HG02623 (cell line): ENCODE measurements around the gene TEC.
A peak's percentile ranks its signal among the peaks of the same experiment; 100 is the strongest.
"Not testable (repeated sequence)": the region's sequence is repeated elsewhere in the genome, so short reads cannot be mapped to it uniquely, and the experiment has no call there.

Source experiments
- ATAC-seq: cut with Tn5 transposase; IDR thresholded peaks from one replicate; pipeline ENCODE4 v1.9.1; 2021; ENCODE audit warnings: moderate library complexity; ENCODE audit not compliant: unreplicated experiment

TEC gene

DNA sequence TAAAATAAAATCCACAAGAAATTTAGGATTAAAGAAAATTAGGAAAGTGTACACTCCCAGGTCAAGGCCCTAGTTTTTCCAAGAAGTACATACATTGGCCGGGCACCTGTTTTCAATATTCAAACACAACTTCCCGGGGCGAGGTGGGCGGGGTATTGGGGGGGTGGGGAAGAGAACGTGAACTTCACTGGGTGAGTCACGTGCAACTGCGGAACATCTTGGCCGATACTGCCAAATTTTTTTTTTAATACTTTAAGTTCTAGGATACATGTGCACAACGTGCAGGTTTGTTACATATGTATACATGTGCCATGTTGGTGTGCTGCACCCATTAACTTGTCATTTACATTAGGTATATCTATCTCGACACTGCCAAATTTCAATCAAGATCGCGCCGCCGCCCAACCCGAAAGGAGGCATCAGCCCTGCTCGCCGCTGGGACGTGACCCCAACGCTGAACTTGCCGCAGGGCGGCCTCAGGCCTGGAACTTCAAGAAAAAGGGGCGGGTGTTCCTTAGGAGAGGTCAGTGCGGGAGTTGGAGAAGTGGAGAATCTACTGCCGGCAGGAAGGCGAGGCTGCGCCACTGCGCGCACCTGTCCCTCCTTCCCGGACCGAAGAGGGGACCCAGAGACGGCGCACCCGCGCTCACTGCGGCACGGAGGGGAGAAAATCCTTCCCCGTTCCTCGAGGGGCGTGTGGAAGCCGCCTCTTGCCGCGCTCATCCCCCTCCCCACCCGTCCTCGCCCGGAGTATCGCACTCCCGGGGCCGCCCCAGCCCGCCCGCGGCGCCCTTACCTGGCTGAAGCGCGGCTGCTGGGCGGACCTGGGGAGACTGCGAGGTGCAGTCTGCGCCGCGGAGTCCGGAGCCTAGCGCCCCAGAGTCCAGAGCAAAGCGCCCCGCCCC is at the start of gene TEC:
Gene TEC (minus strand): TSS at position 883 of the 905 bp plus-strand sequence. CDS start 41,224 bp downstream, outside the sequence.
- ATAC-seq: peak; percentile 21

DNA sequence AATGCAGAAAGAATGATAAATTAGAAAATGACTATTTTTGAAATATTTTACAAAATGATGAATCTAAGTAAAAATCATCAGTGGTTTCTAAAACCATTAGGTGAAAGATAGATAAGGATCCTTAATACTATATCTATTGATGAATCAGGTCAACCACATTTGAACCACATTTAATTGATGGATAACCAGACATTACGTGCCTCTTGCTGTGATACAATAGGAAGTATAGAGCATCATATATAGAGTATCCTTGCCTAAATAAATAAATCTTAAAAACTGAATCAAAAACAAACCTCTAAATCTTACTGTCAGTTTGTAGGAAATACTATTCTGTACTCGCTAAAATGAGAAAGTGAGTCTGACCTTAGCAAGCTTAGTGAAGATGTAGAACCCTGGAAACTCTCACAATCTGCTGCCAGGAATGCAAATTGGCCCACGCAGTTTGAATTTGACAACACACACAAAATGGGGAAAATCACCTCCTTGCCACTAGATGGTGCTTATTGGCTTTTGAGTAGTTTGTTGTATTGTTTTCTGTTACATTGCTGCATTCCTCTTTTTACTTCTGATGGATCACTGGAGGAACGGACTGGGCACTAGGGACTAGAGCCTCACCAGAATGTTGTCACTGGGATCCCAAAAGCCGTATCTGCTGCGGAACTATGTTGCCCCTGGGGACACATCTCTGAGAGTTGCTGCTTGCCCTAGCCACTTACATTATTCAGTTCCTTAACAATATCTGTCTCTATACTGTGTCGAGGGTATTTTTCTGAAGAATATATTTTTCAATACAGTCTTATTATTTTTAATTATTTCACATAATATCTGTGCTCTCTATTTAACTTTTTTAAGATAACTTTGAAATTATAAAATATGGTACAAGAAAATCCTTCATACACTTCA is 46.3 kb upstream of the TEC start:
- ATAC-seq: no peak

DNA sequence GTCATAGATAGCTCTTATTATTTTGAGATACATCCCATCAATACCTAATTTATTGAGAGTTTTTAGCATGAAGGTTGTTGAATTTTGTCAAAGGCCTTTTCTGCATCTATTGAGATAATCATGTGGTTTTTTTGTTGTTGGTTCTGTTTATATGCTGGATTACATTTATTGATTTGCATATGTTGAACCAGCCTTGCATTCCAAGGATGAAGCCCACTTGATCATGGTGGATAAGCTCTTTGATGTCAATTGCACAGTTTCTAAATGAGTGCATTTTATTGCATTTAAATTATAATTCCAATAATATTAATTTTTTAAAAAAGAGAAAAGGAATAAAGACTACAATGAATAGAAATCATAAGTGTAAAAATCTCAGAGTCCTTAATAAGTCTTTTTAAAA is 45.1 kb upstream of the TEC start:
- not testable (repeated sequence) for ATAC-seq

DNA sequence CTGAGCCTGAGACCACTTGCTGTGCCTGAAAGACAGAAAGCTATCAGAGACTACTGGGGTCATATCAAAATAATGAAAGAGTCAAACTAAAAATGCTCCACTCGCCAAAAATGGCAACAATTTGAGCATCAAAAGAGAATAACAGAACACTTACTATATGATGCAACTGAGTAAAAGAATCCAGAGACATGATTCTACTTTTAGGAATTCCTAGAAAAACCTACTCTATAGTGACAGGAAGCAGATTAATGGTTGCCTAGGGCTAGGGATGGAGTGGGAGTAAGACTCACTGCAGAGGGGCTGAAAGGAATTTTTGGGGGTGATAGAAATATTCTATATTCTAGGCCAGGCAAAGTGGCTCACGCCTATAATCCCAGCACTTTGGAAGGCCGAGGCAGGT is 42.3 kb upstream of the TEC start:
- no peak for ATAC-seq

DNA sequence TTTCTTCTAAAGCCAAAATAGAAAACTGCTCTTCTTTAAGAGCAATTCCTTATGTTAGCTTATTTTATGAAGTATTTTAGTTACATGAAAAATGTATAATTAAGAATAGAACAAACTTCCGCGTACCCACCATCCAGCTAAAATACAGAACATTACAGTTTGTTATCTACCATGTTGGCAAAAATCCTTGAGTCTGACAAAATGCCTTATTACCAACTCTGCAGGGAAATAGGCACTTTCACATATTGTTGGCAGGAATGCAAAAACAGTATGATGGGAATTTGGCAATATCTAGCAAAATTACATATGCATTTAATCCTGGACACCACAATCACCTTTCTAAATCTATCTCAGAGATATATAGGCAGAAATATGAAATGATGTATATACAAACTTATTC is 39.3 kb upstream of the TEC start:
- no peak for ATAC-seq

DNA sequence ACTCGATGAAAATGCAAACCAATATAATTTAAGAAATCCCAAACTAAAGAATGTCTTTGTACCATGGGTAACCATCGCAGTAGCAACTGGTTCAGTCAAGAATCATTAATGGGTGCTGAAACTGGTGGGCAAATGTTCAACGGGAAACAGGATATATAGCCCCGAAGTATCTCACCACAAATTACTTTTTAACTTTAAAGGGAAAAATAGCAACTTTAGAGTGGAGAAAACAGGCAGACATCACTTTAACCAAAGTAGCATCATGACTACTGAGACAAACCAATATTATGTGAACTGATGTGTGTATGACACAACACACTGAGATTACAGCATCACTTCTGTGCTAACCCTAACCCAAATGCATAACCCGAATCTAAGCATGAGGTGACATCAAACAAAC is 37.9 kb upstream of the TEC start:
- peak; percentile 48 for ATAC-seq

DNA sequence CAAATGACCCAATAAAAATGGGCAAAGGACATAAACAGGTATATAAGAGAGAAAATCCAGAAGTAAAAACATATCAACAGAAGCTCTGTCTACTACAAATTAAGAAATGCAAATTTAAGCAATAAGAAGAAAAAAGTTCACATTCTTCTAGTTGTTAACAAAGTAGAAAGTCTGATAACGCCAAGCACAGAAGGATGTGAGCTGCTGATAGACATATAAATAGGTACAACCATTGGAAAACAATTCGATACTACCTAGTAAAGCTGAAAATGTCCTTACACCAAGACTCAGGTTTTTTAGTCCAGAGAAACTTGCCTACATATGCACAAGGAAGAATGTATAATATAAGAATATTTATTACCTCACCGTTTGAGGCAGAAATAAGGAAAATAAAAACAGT is 35.9 kb upstream of the TEC start:
- no peak for ATAC-seq

DNA sequence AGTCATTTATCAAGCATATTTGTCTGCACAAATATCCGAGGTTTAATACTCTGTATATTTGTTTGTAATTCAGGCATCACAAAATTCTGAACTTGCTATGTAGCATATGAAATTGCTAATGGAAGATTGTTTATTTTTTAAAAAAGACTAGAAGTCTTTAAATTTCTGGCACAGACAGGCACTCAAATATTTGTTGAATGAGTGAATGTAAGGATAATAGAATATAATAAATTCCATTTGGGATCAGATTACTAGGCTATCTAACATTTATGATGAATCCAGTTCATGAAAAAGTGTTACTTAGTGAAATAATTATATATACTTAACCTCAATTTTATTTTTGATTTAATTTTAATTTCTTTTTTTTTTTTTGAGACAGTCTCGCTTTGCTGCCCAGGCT is 30.4 kb upstream of the TEC start:
- ATAC-seq: no peak

DNA sequence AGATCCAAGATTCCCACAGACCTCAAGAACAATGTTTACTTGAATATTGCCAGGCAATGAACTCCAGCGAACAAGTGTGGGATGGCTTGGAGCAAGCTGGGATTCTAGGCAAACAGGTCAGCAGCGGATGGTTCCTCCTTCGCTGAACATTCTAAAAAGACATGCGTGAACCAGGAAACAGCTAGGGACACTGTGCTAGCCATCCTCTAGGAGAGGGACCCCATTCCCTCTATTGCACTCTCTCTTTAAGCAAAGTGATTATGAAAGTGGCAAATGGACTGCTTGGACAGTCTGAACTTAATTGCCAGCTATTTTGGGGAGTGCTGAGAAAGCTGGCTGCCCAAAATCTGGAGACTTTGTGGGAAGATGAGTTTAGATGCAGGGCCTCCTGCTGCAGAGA is 29.9 kb upstream of the TEC start:
- ATAC-seq: no peak

DNA sequence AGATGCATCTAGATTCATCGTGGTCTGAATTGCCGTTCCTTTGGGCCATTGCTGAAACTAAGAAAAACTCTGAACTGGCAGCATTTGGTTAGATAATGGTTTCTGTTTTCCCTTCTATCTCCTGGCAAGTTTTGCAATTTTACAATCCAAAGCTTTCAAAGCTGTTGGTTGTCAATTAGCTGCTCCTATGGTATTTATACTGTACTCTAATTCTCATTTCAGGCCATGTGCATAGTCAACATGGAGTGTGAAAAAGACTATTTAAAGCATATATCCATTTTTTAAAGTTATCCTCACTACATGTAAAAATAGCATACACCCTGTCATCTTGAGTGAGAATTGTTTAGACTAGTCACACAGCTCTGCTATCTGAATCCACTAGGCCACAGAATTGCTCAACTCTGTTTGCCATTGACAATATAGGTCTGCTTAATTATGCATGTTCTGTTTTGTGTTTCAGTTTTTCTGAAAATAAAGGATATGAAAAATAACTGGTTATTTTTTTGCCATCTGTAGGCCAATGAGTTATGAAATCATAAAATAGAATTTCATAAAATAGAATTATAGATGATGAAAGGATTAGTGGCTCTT is 27.7 kb upstream of the TEC start:
- no peak for ATAC-seq

DNA sequence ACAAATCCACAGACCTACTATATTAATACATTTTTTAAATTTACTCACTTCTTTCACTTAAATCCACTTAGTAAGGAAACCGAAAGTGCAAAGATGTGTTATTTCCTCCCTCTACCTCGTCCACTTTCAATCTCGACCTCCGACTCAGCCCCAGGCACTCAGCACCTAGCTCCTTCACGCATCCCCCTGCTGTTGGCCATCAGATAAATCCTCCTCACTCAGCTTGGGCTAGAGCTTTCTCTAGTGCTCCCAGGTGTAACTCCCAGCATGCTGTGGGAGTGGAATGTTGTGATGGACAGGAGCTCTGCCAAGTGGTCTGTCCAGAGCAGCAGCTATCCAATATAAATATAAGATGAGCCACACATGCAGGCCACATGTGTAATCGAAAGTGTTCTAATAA is 26.7 kb upstream of the TEC start:
- peak; percentile 87 for ATAC-seq

DNA sequence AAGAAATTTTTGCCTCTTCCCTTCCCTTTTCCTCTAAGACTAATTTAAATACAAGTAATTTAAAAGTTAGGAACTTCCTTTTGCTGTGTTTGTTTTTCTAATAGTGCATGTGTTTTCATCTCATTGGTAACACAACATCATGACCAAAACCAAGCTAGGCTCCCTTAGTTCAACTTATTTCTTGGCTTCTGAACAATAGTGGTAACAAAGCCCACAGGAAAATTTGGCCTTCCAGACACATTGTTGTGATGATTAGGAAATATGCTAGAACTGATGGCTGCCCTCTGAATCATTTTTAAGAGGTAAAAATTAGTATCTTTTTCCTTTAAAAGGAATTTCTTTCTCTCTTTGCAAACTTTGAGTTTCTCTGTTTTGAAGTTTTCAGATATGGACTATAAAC is 25.5 kb upstream of the TEC start:
- no peak for ATAC-seq

DNA sequence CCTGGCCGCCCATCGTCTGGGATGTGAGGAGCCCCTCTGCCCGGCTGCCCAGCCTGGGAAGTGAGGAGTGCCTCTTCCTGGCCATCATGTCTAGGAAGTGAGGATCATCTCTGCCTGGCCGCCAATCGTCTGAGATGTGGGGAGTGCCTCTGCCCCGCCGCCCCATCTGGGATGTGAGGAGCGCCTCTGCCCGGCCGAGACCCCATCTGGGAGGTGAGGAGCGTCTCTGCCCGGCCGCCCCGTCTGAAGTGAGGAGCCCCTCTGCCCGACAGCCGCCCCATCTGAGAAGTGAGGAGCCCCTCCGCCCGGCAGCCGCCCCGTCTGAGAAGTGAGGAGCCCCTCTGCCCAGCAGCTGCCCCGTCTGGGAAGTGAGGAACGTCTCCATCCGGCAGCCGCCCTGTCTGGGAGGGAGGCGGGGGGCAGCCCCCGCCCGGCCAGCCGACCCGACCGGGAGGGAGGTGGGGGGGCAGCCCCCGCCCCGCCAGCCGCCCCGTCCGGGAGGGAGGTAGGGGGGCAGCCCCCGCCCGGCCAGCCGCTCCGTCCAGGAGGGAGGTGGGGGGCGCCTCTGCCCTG is 22.7 kb upstream of the TEC start:
- not testable (repeated sequence) for ATAC-seq

DNA sequence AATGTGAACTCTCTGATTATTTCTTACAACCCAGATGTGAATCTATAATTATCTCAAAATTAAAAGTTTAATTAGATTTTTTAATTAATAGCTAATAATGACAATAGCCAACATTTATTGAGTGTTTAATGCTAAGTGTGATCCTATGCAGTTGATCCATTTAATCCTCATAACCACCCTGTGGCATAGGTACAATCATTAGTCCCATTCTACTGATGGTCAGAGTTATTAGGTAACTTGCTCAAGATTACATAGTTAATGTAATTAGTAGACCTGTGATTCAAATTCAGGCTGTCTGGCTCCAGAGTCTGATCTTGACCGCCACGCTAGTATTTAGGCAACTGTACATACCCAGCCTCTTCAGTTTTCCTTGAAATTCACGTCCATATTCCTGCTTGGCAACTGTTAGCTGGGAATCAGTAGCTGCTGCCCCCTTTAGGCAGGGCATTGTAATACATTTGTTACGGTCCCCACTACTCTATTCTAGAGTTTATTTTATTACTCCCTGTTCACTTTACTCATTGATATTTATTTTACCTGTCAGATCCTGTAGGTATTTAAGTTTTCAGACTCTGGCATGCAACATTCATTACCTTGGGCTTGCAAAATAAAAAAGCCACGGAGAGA is 20.6 kb upstream of the TEC start:
- no peak for ATAC-seq

DNA sequence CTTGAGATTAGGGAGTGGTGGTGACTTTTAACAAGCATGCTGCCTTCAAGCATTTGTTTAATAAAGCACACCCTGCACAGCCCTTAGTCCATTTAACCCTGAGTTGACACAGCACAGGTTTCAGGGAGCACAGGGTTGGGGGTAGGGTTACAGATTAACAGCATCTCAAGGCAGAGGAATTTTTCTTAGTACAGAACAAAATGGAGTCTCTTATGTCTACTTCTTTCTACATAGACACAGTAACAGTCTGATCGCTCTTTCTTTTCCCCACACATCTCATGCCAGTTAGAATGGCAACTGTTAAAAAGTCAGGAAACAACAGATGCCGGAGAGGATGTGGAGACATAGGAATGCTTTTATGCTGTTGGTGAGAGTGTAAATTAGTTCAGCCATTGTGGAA is 16.4 kb upstream of the TEC start:
- not testable (repeated sequence) for ATAC-seq

DNA sequence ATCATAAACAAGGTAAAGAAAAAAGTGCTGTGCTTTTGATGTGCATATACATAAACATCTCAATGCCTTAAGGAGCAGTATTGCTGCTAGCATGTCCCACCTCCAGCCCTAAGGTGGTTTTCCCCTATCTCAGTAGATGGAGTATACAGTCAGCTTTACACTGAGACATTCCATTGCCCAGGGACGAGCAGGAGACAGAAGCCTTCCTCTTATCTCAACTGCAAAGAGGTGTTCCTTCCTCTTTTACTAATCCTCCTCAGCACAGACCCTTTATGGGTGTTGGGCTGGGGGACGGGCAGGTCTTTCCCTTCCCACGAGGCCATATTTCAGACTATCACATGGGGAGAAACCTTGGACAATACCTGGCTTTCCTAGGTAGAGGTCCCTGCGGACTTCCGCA is 16.0 kb upstream of the TEC start:
- ATAC-seq: not testable (repeated sequence)

DNA sequence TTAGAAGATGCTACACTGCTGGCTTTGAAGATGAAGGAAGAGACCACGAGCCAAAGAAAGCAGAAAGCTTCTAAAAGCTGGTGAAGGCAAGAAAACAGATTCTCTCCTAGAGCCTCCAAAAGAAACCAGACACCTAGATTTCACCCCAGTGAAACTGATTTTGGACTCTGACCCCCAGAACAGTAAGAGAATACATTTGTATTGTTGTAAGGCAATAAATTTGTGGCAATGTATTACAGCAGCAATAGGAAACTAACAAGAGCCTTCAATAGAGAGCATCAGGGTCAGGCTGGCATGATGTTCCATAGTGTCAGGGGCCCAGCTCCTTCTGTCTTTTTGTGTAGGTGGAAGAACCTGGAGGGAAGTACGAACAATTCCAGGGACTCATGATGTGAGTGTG is 6.0 kb upstream of the TEC start:
- ATAC-seq: no peak

DNA sequence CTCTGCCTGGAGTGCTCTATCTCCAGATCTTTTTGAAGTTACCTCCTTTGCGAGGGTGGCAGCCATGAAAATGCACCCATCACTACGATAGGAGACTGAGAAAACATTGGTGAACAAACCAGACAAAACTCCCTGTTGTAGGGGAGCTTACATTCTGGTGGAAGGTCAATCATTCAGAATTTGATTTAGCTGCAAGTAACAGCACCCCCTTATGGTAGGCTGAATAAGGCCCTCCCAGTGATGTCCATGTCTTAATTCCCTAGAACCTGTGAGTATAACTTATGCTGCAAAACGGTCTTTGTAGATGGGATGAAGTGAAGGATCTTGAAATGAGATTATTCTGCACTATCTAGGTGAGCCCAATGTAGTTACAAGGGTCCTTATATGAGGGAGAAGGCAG is 5.6 kb upstream of the TEC start:
- no peak for ATAC-seq

DNA sequence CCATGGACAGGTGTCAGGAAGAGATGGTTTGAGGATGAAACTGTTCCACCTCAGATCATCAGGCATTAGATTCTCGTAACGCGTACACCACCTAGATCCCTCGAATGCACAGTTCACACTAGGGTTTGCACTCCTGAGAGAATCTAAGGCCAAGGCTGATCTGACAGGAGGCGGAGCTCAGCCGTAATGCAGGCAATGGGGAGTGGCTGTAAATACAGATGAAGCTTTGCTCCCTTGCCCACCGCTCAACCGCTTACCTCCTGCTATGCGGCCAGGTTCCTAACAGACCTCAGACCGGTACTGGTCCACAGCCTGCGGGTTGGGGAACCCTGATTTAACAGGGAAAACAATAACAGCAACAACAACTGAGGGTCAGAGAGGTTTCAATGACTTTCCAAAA is 2.0 kb upstream of the TEC start:
- ATAC-seq: no peak

DNA sequence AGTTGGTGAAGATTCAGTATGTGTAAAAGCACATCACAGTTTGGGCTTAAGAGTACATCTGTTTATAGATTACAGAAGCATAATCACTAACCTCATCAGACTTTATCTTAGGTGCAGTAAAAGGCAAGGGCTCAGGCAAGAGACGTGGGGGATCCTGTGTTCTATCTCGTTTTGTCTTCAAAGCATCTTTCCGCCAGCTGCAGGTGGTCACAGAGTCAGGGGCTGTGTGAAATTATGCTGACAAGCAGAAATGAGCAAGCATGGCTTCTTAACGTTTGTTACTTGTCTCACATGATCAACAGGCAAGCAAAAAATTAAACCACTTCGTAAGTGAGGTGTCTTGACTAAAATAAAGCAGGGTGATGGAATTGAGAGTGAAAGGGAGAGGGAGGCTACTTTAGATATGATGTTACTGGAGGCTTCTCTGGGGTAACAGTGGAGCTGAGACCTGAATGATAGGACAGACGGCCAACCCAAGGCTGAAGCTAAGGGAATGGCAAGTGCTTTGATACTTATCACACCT is 1.4 kb upstream of the TEC start:
- ATAC-seq: no peak

DNA sequence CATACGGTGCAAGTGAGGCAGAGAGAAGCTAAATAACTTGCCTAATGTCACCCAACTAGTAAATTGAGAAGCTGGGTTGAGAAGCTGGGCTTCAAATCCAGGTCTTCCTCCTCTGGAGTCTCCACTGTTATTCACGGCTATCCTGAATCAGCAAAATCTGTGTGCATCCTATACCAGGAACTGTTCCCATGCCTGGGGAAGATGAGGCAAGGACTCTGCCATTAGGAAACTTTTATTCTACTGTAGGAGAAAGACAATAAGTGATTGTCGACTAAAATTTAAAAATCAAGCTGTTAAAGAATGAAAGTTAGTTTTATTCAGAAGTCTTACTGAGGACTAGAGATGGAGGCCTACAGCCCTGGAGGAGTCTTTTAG is 872 bp upstream of the TEC start:
- ATAC-seq: no peak
